C4-2B (cell line): ENCODE data around the gene ANKRD62.

ENCODE experiments used
- CTCF ChIP-seq: fragments of 450-650 bp; conservative IDR thresholded peaks from 2 replicates; pipeline ENCODE4 v1.5.1; 2017; ENCODE audit warnings: mild to moderate bottlenecking
- ZFX ChIP-seq: fragments of 450-650 bp; IDR thresholded peaks from 2 replicates; pipeline ENCODE4 v1.6.1; 2017

- TF ChIP-seq CTCF (no peak; the same call in 1 of the 2 replicates), ZFX (no peak)
Measured at GRCh38 chr18:12046751-12047335, 46.8 kb upstream of the ANKRD62 start.
